NCI-H2171 (cell line): ENCODE results near the gene RNF125.

Experiments used
- DNase-seq: peaks from one replicate; lab custom pipeline; 2025; lab: John Stamatoyannopoulos, UW

RNF125 gene

GRCh38 chr18:32091325-32091723 is 72.7 kb downstream of the RNF125 start:
- no peak for DNase-seq

DNA sequence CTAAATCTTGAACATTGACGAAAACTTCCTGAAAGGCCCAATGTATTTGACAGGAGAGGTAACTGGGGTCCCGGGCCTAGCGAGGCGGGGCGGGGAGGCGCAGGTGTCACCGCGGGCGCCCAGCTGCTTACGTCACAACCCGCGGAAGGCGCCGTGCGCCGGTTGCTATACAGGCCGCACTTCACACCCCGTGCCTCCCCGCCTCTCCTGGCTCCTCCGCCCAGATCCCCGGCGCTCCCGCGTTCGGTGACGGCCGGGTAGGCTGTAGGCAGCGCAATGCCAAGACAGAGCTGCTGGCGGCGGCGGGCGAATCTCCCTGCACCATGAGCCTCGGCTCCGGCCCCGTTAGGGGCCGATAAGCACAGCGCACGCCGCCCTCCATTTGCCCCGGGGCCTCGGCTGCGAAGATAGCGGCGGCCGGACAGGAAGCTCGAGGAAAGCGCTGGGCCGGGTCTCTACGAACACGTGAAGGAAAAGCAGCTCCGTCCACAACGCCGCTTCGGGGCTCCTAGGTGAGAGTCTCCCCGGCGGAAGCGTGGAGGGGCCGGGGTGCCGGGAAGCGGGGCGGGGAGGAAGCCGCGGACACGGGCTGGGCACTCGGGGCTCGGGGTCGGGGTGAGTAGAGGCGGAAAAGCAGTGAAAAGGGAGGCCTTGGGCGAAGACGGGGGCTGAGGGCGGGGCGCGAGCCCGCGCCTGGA is 73.2 kb downstream of the RNF125 start, which contains the start of gene RNF138:
RNF138 (plus strand) TSS at position 151 of the 698 bp plus-strand sequence. CDS start 903 bp downstream, outside the sequence.
- DNase-seq: peak; percentile 91

DNA sequence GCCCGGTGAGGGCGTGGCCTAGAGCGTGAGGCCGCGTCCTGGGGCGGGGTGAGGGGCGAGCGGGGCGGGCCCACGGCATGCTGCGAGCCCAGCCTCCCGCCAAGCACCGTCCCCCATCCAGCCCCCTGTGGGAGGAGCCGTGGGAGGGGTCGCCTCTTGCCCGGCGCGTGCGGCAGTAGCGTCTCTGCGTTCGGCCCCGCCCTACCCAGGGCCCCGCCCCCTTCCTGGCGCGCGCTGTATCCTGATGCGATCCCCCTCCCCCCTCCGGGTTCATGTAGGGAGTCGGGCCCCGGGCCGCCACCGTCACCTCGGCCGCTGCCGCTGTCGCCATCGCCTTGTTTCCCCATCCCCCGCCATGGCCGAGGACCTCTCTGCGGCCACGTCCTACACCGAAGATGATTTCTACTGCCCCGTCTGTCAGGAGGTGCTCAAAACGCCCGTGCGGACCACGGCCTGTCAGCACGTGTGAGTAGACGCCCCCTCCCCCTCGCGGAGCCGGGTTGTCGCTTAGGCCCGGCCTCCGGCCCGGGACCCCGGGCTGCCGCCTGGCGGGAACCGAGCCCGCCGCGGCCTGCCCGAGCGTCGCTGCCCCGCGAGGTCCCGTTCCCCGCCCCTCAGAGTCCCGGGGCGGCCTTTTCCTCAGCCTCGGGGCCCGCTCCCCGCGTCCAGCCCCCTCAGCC is 73.9 kb downstream of the RNF125 start:
- peak; percentile 95 for DNase-seq

DNA sequence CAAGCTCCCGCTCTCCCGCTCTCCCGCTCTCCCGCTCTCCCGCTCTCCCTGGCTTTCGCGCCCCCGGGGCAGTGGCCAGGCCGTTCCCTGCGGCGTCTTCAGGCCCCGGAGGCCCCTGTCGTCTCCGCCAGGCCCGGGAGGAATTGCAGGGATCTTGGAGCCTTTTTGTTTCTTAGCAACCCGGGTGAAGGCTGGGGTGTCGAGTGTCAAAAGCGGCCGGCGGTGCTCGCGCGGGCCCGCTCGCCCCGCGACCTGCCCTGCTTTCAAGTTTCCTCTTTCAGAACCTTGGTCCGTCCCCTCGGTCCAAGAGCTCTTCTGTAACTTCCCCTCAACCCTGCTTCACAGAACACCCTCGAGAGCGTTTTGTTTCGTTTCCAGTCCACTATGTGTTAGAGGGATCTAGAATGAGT is 74.5 kb downstream of the RNF125 start:
- DNase-seq: peak; percentile 23

DNA sequence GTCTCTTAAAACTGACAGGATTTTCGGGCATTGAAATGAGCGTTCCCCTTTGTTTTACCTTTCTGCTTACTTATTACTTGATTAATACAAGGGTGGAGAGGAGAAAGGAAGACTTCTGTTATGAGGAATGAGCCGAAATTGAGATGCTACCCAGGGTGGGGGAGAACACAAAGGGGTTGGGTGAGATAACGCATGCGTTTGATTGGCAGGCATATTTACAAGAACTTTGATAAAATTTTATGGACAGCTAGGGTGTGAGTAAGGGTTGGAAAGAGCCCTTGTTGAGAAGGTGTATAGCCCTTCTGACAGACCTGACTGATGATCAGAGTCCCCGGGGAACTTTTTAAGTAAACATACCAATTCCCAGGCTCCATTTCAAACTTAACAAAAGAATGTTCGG is 74.9 kb downstream of the RNF125 start:
- no peak for DNase-seq

- no peak for DNase-seq
Measured at GRCh38 chr18:32095192-32095899, 76.7 kb downstream of the RNF125 start.

- DNase-seq: no peak
Measured at GRCh38 chr18:32095900-32096229, 77.2 kb downstream of the RNF125 start.

DNA sequence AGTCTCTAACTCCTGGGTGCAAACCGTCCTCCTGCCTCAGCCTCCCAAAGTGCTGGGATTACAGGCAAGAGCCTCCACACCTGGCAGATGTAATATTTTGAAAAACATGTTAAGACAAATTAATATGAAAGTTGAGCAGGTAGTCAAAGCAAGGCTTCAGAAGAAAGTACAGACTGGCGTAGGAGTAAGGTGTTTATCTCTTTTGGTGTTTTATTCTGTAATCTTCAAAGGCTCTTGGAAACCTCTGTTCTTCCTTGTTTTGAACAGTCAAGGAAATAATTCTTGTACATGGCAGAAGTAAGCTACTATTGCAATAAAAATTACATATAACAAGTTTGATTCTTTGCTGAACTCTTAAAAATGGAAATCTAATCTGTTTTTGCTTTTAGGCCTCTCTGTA is 78.3 kb downstream of the RNF125 start:
- no peak for DNase-seq

DNA sequence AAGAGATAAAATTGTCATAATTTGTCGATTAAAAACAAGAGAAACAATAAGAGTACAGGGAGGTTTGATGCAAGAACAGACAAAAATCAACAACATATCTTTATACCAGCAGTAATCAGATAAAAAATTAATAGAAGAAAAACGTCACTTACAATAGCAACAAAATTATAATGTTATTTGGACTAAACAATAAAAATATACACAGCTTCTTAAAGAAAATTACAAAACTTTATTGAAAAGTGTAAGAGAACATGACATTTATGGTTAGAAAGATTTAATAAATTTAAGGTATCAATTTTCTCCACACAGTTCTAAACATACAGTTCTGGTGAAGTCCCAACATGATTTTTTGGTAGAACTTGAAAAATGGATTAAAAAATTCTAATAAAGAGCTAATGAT is 85.9 kb downstream of the RNF125 start:
- DNase-seq: no peak

- DNase-seq: no peak
Measured at GRCh38 chr18:32110005-32110404, 91.4 kb downstream of the RNF125 start.

GRCh38 chr18:32111706-32112105 is 93.1 kb downstream of the RNF125 start:
- DNase-seq: no peak

DNA sequence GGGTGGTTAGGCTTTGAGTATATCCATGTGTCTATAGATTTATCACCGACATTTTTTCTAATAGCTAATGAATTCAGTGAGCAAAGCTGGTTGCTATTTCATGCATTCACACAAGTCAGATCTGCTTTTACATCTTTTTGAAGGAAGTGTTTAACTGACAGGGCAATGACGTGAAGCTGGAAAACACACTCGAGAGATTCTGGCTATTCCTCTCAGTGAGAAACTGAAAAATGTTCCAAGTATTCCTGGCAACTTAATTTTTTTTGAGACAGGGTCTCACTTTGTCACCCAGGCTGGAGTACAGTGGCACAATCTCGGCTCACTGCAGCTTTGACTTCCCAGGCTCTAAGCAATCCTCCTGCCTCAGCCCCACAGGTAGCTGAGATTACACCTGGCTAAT is 94.2 kb downstream of the RNF125 start:
- DNase-seq: no peak

DNA sequence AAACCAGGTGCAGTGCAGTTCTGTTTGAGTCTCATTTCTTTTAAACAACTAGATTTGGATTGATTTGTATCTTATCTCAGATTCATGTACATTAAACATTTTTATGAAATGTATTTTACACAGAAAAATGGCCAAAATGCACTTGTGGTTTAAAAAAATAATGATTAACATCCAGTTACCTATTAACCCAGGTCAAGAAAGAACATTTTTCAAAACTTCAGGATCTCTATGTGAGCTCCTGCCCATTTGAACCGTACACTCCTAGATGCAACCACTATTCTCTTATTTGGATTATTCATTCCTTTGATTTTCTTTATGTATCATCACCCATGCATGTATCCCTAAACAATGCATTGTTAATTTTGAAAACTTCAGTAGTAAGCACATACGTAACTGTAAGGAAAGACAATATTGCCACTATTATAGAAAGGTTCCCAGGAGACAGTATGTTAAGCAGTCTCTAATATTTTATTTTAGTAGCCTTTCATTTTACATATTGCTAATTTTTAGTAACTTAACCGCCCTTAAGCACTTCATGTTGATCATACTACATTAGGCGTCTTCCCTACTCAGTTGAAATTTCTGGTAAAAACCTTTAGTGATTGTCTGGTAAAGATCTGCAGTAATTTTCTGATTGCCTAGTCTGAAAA is 95.8 kb downstream of the RNF125 start:
- no peak for DNase-seq

DNA sequence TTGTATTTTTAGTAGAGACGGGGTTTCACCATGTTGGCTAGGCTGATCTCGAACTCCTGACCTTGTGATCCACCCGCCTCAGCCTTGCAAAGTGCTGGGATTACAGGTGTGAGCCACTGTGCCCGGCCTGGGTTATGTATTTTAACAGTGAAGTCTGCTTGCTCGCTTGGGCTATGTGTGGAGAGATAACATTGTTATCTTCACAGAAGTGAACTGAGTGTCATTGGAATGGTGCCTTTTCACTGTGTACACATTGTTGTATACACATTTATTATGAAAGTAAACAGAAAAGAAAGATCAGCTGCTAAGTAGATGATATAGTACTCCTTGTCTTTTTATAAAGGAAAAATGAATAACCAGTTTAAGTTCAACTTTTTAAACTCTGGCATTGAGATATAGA is 103.4 kb downstream of the RNF125 start:
- DNase-seq: no peak
